Esophagus muscularis mucosa (tissue), 4 donors: ENCODE data around the gene TPX2. TPM values are rescaled to one million over a fixed set of nuclear protein-coding genes. Genes with fewer than 3 reads are reported as not detected.

Experiments used
- DNase-seq: peaks from one replicate; pipeline ENCODE4 v3.0.0-alpha.2; 2017; ENCODE audit errors: extremely low spot score
- H3K27ac ChIP-seq, 4 donors: fragments of 200-600 bp; sonication (generic); replicated peaks in 1 of 4; 1 replicate in 3 of 4; 2 replicates in 1 of 4; pipeline ENCODE4 v1.5.1; 2016 to 2019; ENCODE audit warnings: mild to moderate bottlenecking in 1 of 4
- H3K27me3 ChIP-seq, 4 donors: fragments of 200-600 bp; sonication (generic); one replicate each; pipeline versions ENCODE4 v1.5.1 to v1.6.0; 2016 to 2019
- H3K36me3 ChIP-seq, 4 donors: fragments of 200-600 bp; sonication (generic); one replicate each; pipeline ENCODE4 v1.5.1; 2016 to 2019
- H3K4me1 ChIP-seq, 4 donors: fragments of 200-600 bp; sonication (generic); one replicate each; pipeline ENCODE4 v1.5.1; 2016 to 2019
- H3K4me3 ChIP-seq, 4 donors: fragments of 200-600 bp; sonication (generic); 1 replicate in 2 of 4; 2 replicates in 2 of 4; pipeline ENCODE4 v1.5.1; 2016 to 2019; ENCODE audit warnings: mild to moderate bottlenecking in 4 of 4, moderate library complexity in 1 of 4
- H3K9me3 ChIP-seq, 4 donors: fragments of 200-600 bp; sonication (generic); 1 replicate in 3 of 4; 2 replicates in 1 of 4; pipeline ENCODE4 v1.5.1; 2016 to 2019
- EP300 ChIP-seq: sonication (generic); formaldehyde crosslinking; IDR thresholded peaks from one replicate; pipeline ENCODE4 v1.6.1; 2017; ENCODE audit warnings: antibody characterized with exemption
- POLR2A ChIP-seq: fragments of 450-650 bp; IDR thresholded peaks from one replicate; pipeline ENCODE4 v1.6.1; 2017; ENCODE audit warnings: antibody characterized with exemption, moderate library complexity, mild to moderate bottlenecking, low read depth
- POLR2AphosphoS5 ChIP-seq, 2 donors: sonication (generic); formaldehyde crosslinking; IDR thresholded peaks; one replicate each; pipeline ENCODE4 v1.6.1; 2017; ENCODE audit warnings: antibody characterized with exemption in 2 of 2
- WGBS: methylation state at CpG from one replicate; pipeline ENCODE4 v1.1.5; 2018; 5-methylcytosine and 5-hydroxymethylcytosine counted together
- intact Hi-C: fragments of 100-400 bp; cut with DNase I; formaldehyde crosslinking; loops from one replicate; pipeline ENCODE4 v1.15.1; 2023
- total RNA-seq, 4 donors: library from RNA; depleted of rRNA; stranded (reverse); fragments of >200 nt; gene quantifications; one replicate each; pipeline versions ENCODE4 v1.1.0 to v1.2.1, GENCODE V29; 2016
- TF ChIP-seq, protein P1 (sequence below), 3 experiments: fragments of 200-600 bp in 2 of 3; fragments of 450-650 bp in 1 of 3; sonication (generic) in 2 of 3; IDR thresholded peaks; one replicate each; pipeline ENCODE4 v1.5.1; 2017 to 2019; ENCODE audit warnings: antibody characterized with exemption in 3 of 3, mild to moderate bottlenecking in 2 of 3, moderate library complexity in 1 of 3

Gene TPX2
- total RNA-seq, 4 donors from 2014 or later: under 0.01 to 1.1 (median 0.38) TPM

DNA sequence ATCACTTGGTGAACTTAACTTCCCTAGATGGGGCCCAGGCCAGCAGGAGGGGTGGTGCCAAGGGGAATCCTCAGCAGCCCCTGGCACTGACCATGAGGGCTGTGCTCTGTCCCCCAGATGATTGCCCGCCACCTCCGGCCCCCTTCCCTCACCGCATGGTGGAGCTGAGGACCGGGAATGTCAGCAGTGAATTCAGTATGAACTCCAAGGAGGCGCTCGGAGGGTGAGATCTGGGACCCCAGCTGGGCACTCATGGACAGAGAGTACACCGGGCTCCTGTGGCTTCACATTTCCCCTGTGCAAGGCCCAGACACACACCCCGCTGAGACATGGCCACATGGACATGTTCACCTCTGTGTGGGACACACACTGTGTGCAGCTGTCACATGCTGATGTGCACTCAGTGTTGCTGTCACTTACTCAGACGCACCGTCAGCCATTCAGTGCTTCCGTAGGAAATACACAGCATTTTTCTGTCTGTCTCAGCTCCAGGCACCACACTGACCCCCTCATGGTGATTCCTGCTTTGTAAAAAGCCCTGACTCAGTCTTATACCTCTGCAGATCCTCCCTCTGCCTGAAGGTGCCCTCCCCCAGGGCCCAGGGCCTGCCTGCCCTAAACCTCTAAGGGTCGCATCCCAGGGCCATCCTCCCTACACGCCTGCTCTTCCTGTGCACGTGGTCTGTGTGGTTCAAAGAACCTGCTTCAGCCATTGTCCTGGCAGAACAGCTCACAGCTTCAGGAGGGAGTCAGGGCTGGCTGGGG lies 84.5 kb downstream of the TPX2 start:
- no peaks in the 10 kb centered on the region for H3K27me3 ChIP-seq
- no peaks in the 10 kb centered on the region for H3K36me3 ChIP-seq
- 68% methylated on average over 11 of the region's 14 CpGs for WGBS
- H3K9me3 ChIP-seq: no peaks in the 10 kb centered on the region
- intact Hi-C loops: loop anchor here (1.0 to 5.0 kb wide), 3 partner anchors 21 to 209 kb away; partner anchors contain the start of genes FOXS1 and PDRG1
- DNase-seq: no peak
- TF ChIP-seq EP300 (no peak), POLR2AphosphoS5 (IDR thresholded peaks at IDR 0.05) (no peak)
- TF ChIP-seq, protein P1, sequence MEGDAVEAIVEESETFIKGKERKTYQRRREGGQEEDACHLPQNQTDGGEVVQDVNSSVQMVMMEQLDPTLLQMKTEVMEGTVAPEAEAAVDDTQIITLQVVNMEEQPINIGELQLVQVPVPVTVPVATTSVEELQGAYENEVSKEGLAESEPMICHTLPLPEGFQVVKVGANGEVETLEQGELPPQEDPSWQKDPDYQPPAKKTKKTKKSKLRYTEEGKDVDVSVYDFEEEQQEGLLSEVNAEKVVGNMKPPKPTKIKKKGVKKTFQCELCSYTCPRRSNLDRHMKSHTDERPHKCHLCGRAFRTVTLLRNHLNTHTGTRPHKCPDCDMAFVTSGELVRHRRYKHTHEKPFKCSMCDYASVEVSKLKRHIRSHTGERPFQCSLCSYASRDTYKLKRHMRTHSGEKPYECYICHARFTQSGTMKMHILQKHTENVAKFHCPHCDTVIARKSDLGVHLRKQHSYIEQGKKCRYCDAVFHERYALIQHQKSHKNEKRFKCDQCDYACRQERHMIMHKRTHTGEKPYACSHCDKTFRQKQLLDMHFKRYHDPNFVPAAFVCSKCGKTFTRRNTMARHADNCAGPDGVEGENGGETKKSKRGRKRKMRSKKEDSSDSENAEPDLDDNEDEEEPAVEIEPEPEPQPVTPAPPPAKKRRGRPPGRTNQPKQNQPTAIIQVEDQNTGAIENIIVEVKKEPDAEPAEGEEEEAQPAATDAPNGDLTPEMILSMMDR (IDR thresholded peaks at IDR 0.05): no peak
- H3K4me3 ChIP-seq: no peak overlapping the region
- H3K27ac ChIP-seq: no peak overlapping the region
- peaks cover 4 to 15% (median 12%) of the 10 kb centered on the region in 4 donors for H3K4me1 ChIP-seq

DNA sequence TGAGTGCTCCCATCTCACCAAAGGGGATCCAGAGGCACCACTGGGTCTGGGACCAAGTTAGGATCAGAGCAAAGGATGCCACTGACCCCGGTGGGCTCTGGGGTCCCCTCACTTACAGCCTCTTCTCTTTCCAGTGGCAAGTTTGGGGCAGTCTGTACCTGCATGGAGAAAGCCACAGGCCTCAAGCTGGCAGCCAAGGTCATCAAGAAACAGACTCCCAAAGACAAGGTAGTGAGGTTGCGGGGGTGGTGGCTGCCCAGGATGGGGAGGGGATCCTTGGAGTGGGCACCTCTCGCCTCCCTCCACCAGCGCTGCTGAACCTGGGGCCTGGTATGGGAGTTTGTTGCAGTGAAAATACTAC lies 85.0 kb downstream of the TPX2 start:
- WGBS: 92% methylated on average over 4 of the region's 4 CpGs
- intact Hi-C loops: loop anchor here (5.0 kb wide), 1 partner anchor 208 kb away; no protein-coding TSS in a partner anchor
- H3K27me3 ChIP-seq: no peaks in the 10 kb centered on the region
- H3K9me3 ChIP-seq: no peaks in the 10 kb centered on the region
- H3K27ac ChIP-seq: no peak overlapping the region
- H3K4me1 ChIP-seq: peaks cover 4 to 15% (median 12%) of the 10 kb centered on the region in 4 donors
- TF ChIP-seq, protein P1 (IDR thresholded peaks at IDR 0.05): no peak
- no peak for TF ChIP-seq EP300
- TF ChIP-seq POLR2AphosphoS5 (IDR thresholded peaks at IDR 0.05): no peak
- TF ChIP-seq POLR2A: no peak
- H3K36me3 ChIP-seq: no peaks in the 10 kb centered on the region
- DNase-seq: no peak
- no peak overlapping the region for H3K4me3 ChIP-seq

DNA sequence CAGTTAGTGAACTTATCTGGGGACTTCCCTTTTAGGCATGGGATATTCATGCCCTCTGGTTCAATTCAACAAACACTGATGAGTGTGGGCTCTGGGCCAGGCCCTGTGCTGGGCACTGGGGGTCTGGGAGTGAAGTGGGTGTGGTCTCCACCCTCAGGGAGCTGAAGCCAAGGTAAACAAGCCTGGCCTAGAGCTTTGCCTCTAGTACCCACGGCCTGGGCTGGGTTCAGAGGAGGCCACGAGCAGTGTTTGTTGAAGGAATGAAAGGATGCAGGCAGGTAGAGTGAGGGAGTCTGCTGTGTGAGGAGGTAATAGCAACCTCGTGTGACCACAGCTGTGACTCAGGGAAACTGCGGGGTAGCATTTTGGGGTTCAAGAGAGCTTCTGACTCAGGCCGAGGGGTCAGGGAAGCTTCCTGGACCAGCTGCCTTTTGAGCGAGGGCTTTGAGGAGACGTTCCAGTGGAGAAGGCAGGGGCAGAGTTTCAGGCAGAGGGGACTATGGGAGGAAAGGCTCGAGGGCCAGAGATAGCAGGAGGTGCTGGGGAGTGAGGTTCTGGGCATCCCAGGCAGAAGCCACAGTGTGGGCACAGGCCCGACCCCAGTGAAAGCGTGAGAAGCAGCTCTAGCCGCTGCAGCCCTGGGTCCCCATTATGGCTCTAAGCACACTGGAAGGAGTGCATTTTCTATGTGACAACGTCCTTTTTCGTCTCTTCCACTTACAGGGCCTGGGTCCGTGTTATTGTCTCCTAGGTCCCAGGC lies 85.6 kb downstream of the TPX2 start:
- no peaks in the 10 kb centered on the region for H3K9me3 ChIP-seq
- H3K36me3 ChIP-seq: no peaks in the 10 kb centered on the region
- no peak overlapping the region for H3K27ac ChIP-seq
- intact Hi-C loops: loop anchor here (5.0 kb wide), 1 partner anchor 208 kb away; no protein-coding TSS in a partner anchor
- peaks cover 4 to 15% (median 12%) of the 10 kb centered on the region in 4 donors for H3K4me1 ChIP-seq
- DNase-seq: no peak
- H3K4me3 ChIP-seq: no peak overlapping the region
- no peaks in the 10 kb centered on the region for H3K27me3 ChIP-seq
- TF ChIP-seq POLR2AphosphoS5 (IDR thresholded peaks at IDR 0.05): no peak
- TF ChIP-seq, protein P1 (IDR thresholded peaks at IDR 0.05): no peak
- no peak for TF ChIP-seq POLR2A
- TF ChIP-seq EP300: no peak
- 83% methylated on average over 13 of the region's 14 CpGs for WGBS

DNA sequence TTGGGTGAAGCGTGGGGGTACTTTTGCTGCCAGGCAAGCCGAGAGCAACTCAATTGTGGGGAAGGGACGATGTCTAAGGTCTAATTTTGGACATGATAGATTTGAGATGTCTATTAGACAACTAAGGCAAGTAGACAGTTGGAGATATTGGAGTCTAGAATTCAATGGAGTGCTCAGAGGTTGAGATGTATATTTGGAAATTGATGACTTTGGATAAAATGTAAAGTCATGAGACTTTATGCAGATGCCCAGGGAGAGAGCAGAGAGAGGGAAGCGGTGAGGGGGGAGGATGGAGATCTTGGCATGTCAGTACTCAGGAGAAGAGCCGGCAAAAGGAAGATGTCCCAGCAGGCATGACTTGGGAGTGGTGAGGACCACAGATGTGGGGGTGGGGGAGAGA lies 87.0 kb downstream of the TPX2 start:
- intact Hi-C loops: no loop called here
- no peak for DNase-seq

More for the DNA sequence above, 87.0 kb downstream of the TPX2 start:
- Histone ChIP-seq H3K4me1 (peaks cover 4 to 15% (median 12%) of the 10 kb centered on the region in 4 donors), H3K27me3 (no peaks in the 10 kb centered on the region), H3K27ac (no peak overlapping the region), H3K4me3 (no peak overlapping the region), H3K9me3 (no peaks in the 10 kb centered on the region), H3K36me3 (no peaks in the 10 kb centered on the region)
- TF ChIP-seq, protein P1 (IDR thresholded peaks at IDR 0.05): no peak
- TF ChIP-seq EP300: no peak
- no peak for TF ChIP-seq POLR2AphosphoS5 (IDR thresholded peaks at IDR 0.05)
- TF ChIP-seq POLR2A: no peak
- WGBS: 91% methylated on average over 5 of the region's 5 CpGs
